WTC11 (cell line): ENCODE measurements around the gene CACNA1H. TPM values are rescaled to one million over a fixed set of nuclear protein-coding genes. Genes with fewer than 3 reads are reported as not detected.

Source experiments
- ATAC-seq: fragments of 200-7000 bp; cut with Tn5 transposase; 2 replicates; pipeline ENCODE4 v1.10.0; 2021; ENCODE audit warnings: mild to moderate bottlenecking, moderate library complexity
- CTCF ChIA-PET: fragments of 300-600 bp; sonication (Branson Sonifier 250); formaldehyde crosslinking; loops from one replicate; lab custom pipeline; 2021; ENCODE audit warnings: antibody characterized with exemption; lab: Charles Lee
- POLR2A ChIA-PET: fragments of 350-600 bp; sonication (Branson Sonifier 250); formaldehyde crosslinking; loops from one replicate; lab custom pipeline; 2021; ENCODE audit warnings: antibody characterized with exemption; lab: Charles Lee
- DNase-seq: peaks from one replicate; pipeline ENCODE4 v3.0.0; 2021; ENCODE audit warnings: low spot score
- H3K27ac Mint-ChIP-seq: 2 replicates; pipeline ENCODE4 v1.8.0; 2021; ENCODE audit warnings: mixed read lengths
- H3K27me3 Mint-ChIP-seq: 2 replicates; pipeline ENCODE4 v1.8.0; 2021; ENCODE audit warnings: low read depth, mild to moderate bottlenecking, moderate library complexity, mixed read lengths
- H3K36me3 Mint-ChIP-seq: 2 replicates; pipeline ENCODE4 v1.8.0; 2021; ENCODE audit warnings: mixed read lengths
- H3K4me1 Mint-ChIP-seq: 2 replicates; pipeline ENCODE4 v1.8.0; 2022; ENCODE audit warnings: mixed read lengths
- H3K4me3 Mint-ChIP-seq: 2 replicates; pipeline ENCODE4 v1.8.0; 2021; ENCODE audit warnings: mild to moderate bottlenecking, moderate library complexity, mixed read lengths
- H3K9me3 Mint-ChIP-seq: 2 replicates; pipeline ENCODE4 v1.8.0; 2021; ENCODE audit warnings: mixed read lengths
- AFF4 ChIP-seq: sonication (generic); formaldehyde crosslinking; IDR thresholded peaks from 2 replicates; pipeline ENCODE4 v1.8.1; 2023; ENCODE audit warnings: mild to moderate bottlenecking, missing genetic modification reagents, borderline replicate concordance
- AR ChIP-seq: fragments of 250-450 bp; sonication (Bioruptor Pico); IDR thresholded peaks from 2 replicates; pipeline ENCODE4 v1.9.0; 2021; ENCODE audit warnings: mild to moderate bottlenecking
- CTCF ChIP-seq: fragments of 200-600 bp; IDR thresholded peaks from 2 replicates; pipeline ENCODE4 v1.8.0; 2022; ENCODE audit warnings: antibody characterized with exemption
- E2F5 ChIP-seq: sonication (generic); formaldehyde crosslinking; IDR thresholded peaks from 2 replicates; pipeline ENCODE4 v1.8.1; 2022; ENCODE audit warnings: mild to moderate bottlenecking, moderate library complexity, missing genetic modification reagents
- HMGXB4 ChIP-seq: sonication (generic); formaldehyde crosslinking; IDR thresholded peaks from 2 replicates; pipeline ENCODE4 v1.8.1; 2023; ENCODE audit warnings: mild to moderate bottlenecking, moderate library complexity, missing genetic modification reagents
- MXD4 ChIP-seq: fragments of 250-450 bp; sonication (Bioruptor Pico); IDR thresholded peaks from 2 replicates; pipeline ENCODE4 v1.8.0; 2021; ENCODE audit warnings: mild to moderate bottlenecking, moderate library complexity, borderline replicate concordance
- MYBL2 ChIP-seq: sonication (generic); formaldehyde crosslinking; IDR thresholded peaks from 2 replicates; pipeline ENCODE4 v1.8.1; 2023; ENCODE audit warnings: mild to moderate bottlenecking, moderate library complexity, missing genetic modification reagents
- NFATC4 ChIP-seq: fragments of 250-450 bp; sonication (Bioruptor Pico); IDR thresholded peaks from 2 replicates; pipeline ENCODE4 v1.9.0; 2021; ENCODE audit warnings: mild to moderate bottlenecking
- OVOL2 ChIP-seq: fragments of 250-450 bp; sonication (Bioruptor Pico); IDR thresholded peaks from 2 replicates; pipeline ENCODE4 v1.9.0; 2021; ENCODE audit warnings: mild to moderate bottlenecking, borderline replicate concordance
- SOX15 ChIP-seq: fragments of 250-450 bp; sonication (Bioruptor Pico); IDR thresholded peaks from 2 replicates; pipeline ENCODE4 v1.9.0; 2021; ENCODE audit warnings: mild to moderate bottlenecking
- TEAD4 ChIP-seq: sonication (generic); formaldehyde crosslinking; IDR thresholded peaks from 2 replicates; pipeline ENCODE4 v1.8.0; 2022; ENCODE audit warnings: mild to moderate bottlenecking, missing genetic modification reagents
- USF1 ChIP-seq: sonication (generic); formaldehyde crosslinking; IDR thresholded peaks from 2 replicates; pipeline ENCODE4 v1.8.0; 2022; ENCODE audit warnings: mild to moderate bottlenecking, missing genetic modification reagents
- ZNF219 ChIP-seq: sonication (generic); formaldehyde crosslinking; IDR thresholded peaks from 2 replicates; pipeline ENCODE4 v1.8.0; 2023; ENCODE audit warnings: missing genetic modification reagents, mild to moderate bottlenecking, borderline replicate concordance
- ZNF317 ChIP-seq: sonication (generic); formaldehyde crosslinking; IDR thresholded peaks from 2 replicates; pipeline ENCODE4 v1.8.1; 2023; ENCODE audit warnings: low read depth, mild to moderate bottlenecking, moderate library complexity, missing genetic modification reagents, borderline replicate concordance
- ZNF416 ChIP-seq: fragments of 250-450 bp; sonication (Bioruptor Pico); IDR thresholded peaks from 2 replicates; pipeline ENCODE4 v1.9.0; 2021; ENCODE audit warnings: mild to moderate bottlenecking, inconsistent platforms
- total RNA-seq: library from RNA; stranded (reverse); gene quantifications from 3 replicates; pipeline ENCODE4 v1.2.3, GENCODE V29; 2021

Gene CACNA1H
- total RNA-seq, 1 experiment from 2014 or later = 38.0 TPM

- no peaks in the 10 kb centered on the region for H3K27me3 Mint-ChIP-seq
- TF ChIP-seq NFATC4 (CRISPR knock-in tag) (no peak), OVOL2 (CRISPR knock-in tag) (no peak), ZNF219 (CRISPR knock-in tag) (no peak), AR (CRISPR knock-in tag) (no peak), MYBL2 (CRISPR knock-in tag) (no peak), AFF4 (CRISPR knock-in tag) (no peak), HMGXB4 (no peak), CTCF (no peak), E2F5 (CRISPR knock-in tag) (no peak)
- CTCF ChIA-PET = no interaction called here
- no peaks in the 10 kb centered on the region for H3K4me1 Mint-ChIP-seq
- H3K9me3 Mint-ChIP-seq = no peaks in the 10 kb centered on the region
- H3K36me3 Mint-ChIP-seq = no peaks in the 10 kb centered on the region
- no peak overlapping the region for H3K4me3 Mint-ChIP-seq
- DNase-seq (no peak), ATAC-seq (no peak)
- POLR2A ChIA-PET = no interaction called here
- H3K27ac Mint-ChIP-seq = no peak overlapping the region
Observed at GRCh38 chr16:1164382-1164781, 11.5 kb downstream of the CACNA1H start.

GRCh38 chr16:1164975-1165374 lies 12.1 kb downstream of the CACNA1H start:
- no peaks in the 10 kb centered on the region for H3K4me1 Mint-ChIP-seq
- DNase-seq = no peak
- H3K27ac Mint-ChIP-seq = no peak overlapping the region
- POLR2A ChIA-PET = no interaction called here
- no peak for TF ChIP-seq SOX15
- no peak overlapping the region for H3K4me3 Mint-ChIP-seq
- ATAC-seq = no peak
- CTCF ChIA-PET = interaction anchor here (1.2 kb wide), 1 partner anchor 108 kb away, joined by 4 read pairs; no protein-coding TSS in a partner anchor
- H3K27me3 Mint-ChIP-seq = no peaks in the 10 kb centered on the region
- H3K36me3 Mint-ChIP-seq = no peaks in the 10 kb centered on the region
- H3K9me3 Mint-ChIP-seq = no peaks in the 10 kb centered on the region

- Mint-ChIP-seq H3K9me3 (no peaks in the 10 kb centered on the region), H3K27ac (no peak overlapping the region), H3K4me1 (no peaks in the 10 kb centered on the region), H3K4me3 (no peak overlapping the region), H3K27me3 (no peaks in the 10 kb centered on the region), H3K36me3 (no peaks in the 10 kb centered on the region)
- POLR2A ChIA-PET = no interaction called here
- CTCF ChIA-PET = interaction anchor here (1.2 to 1.3 kb wide), 2 partner anchors 16 to 108 kb away, joined by 4 read pairs; no protein-coding TSS in a partner anchor
- no peak for ATAC-seq
- DNase-seq = no peak
- TF ChIP-seq TEAD4 (CRISPR knock-in tag) (no peak), USF1 (CRISPR knock-in tag) (no peak), AFF4 (CRISPR knock-in tag) (no peak), MXD4 (CRISPR knock-in tag) (no peak), ZNF416 (no peak), ZNF317 (CRISPR knock-in tag) (no peak)
Observed at GRCh38 chr16:1165511-1165910, 12.6 kb downstream of the CACNA1H start.
